Lower leg skin (tissue), 3 donors: ENCODE measurements around the gene TTI1.

Source experiments
- POLR2A ChIP-seq, 2 donors: fragments of 450-650 bp; IDR thresholded peaks; one replicate each; pipeline ENCODE4 v1.6.1; 2016 to 2017; ENCODE audit warnings: antibody characterized with exemption in 2 of 2, mild to moderate bottlenecking in 1 of 2, moderate library complexity in 1 of 2
- TF ChIP-seq, protein P1 (sequence below), 3 donors: fragments of 450-650 bp; IDR thresholded peaks; one replicate each; pipeline ENCODE4 v1.5.1; 2016; ENCODE audit warnings: antibody characterized with exemption in 3 of 3, mild to moderate bottlenecking in 3 of 3, moderate library complexity in 2 of 3

DNA sequence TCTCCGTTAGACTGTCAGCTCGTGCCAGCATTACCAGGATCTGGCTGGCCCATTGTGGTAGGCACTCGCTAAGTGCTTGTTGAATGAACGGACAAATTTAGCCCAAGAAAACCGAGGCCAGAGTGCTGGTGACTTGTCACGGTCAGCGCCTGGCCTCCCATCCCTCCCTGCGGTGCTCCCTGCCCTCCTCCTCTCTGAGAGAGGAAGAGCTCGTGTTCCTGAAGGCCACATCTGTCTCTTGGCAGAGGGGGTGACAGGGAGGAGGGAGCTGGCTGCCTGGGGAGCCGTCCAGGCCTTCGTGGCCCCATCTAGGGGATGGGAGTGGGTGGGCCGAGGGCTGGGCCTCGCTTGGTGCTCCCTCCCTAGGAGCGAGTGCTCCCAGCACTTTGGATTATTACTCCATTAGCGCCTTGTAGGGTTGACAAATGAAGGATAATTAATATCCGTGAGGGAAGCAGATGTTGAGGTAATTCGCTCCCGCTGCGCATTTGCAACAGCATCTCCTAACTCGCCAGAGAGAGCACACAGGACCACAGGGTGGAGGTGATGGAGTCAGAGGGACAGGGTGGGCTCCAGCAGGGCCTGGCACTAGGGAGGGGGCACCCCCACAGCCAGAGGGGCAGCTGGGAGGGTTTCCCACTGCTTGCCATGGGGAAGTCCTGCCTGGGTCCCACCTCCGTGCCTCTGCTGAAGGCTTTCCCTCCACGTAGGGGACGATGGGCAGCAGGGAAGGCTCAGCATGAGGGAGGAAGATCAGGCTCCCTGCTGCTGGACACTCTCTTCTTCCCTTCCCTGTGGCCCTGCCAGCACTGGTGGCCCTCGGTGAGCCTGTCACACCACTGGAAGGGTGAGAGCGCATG is 93.3 kb downstream of the TTI1 start:
- TF ChIP-seq, protein P1, sequence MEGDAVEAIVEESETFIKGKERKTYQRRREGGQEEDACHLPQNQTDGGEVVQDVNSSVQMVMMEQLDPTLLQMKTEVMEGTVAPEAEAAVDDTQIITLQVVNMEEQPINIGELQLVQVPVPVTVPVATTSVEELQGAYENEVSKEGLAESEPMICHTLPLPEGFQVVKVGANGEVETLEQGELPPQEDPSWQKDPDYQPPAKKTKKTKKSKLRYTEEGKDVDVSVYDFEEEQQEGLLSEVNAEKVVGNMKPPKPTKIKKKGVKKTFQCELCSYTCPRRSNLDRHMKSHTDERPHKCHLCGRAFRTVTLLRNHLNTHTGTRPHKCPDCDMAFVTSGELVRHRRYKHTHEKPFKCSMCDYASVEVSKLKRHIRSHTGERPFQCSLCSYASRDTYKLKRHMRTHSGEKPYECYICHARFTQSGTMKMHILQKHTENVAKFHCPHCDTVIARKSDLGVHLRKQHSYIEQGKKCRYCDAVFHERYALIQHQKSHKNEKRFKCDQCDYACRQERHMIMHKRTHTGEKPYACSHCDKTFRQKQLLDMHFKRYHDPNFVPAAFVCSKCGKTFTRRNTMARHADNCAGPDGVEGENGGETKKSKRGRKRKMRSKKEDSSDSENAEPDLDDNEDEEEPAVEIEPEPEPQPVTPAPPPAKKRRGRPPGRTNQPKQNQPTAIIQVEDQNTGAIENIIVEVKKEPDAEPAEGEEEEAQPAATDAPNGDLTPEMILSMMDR (IDR thresholded peaks at IDR 0.05) = no peak
- no peak for TF ChIP-seq POLR2A (IDR thresholded peaks at IDR 0.05)
